ENCODE results near the gene FAAP20.

The FAAP20 gene

DNA sequence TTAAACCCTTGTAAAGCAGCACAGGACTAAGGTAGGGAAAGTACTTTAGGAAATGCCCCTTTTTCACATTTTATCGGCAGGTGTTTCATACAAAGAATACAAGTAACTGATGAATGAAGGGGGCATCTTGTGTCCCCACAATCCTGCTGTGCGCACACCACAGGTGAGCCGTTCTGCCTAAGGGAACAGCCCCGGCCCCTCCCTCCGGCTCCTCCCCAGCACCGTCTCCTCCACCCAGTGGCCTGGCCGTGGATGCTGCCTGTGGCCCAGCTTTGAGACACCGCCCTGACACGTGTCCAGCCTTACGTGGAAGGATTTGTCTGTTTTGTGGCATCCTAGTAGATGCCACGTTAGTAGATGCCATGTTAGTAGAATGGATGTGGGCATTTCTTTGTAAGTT is 12.8 kb downstream of the FAAP20 start:
- H3K9ac ChIP-seq (ENCODE audit: low read length): no peak overlapping the region
- H3K36me3 ChIP-seq (ENCODE audit: insufficient read depth, low read length): no peaks in the 10 kb centered on the region
- no peak overlapping the region for H3K4me3 ChIP-seq (ENCODE audit: low read depth, low read length, poor library complexity, severe bottlenecking)
- TF ChIP-seq, protein P1, sequence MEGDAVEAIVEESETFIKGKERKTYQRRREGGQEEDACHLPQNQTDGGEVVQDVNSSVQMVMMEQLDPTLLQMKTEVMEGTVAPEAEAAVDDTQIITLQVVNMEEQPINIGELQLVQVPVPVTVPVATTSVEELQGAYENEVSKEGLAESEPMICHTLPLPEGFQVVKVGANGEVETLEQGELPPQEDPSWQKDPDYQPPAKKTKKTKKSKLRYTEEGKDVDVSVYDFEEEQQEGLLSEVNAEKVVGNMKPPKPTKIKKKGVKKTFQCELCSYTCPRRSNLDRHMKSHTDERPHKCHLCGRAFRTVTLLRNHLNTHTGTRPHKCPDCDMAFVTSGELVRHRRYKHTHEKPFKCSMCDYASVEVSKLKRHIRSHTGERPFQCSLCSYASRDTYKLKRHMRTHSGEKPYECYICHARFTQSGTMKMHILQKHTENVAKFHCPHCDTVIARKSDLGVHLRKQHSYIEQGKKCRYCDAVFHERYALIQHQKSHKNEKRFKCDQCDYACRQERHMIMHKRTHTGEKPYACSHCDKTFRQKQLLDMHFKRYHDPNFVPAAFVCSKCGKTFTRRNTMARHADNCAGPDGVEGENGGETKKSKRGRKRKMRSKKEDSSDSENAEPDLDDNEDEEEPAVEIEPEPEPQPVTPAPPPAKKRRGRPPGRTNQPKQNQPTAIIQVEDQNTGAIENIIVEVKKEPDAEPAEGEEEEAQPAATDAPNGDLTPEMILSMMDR (IDR thresholded peaks at IDR 0.05; ENCODE audit: low read length): no peak
- no peak for TF ChIP-seq EZH2 (IDR thresholded peaks at IDR 0.05; ENCODE audit: borderline replicate concordance, low read length)
- no peaks in the 10 kb centered on the region for H4K20me1 ChIP-seq (ENCODE audit: insufficient read depth, low read length)
- H2AFZ ChIP-seq (ENCODE audit: low read length): no peak overlapping the region
- H3K9me2 ChIP-seq (ENCODE audit: low read depth, low read length): no peaks in the 10 kb centered on the region
- no peaks in the 10 kb centered on the region for H3K4me1 ChIP-seq (ENCODE audit: insufficient read depth, low read length, severe bottlenecking)
- H3K9me3 ChIP-seq (ENCODE audit: low read length): no peaks in the 10 kb centered on the region
- no peaks in the 10 kb centered on the region for H3F3A ChIP-seq (ENCODE audit: insufficient read depth, low read length)
- no peak overlapping the region for H3K27ac ChIP-seq (ENCODE audit: low read depth, low read length, poor library complexity, severe bottlenecking)
- no peaks in the 10 kb centered on the region; the same call in 1 of the 2 replicates for H3K27me3 ChIP-seq (ENCODE audit: insufficient read depth, low read length)
- no peak overlapping the region for H3K4me2 ChIP-seq (ENCODE audit: low read length)
- no peaks in the 10 kb centered on the region for H3K79me2 ChIP-seq (ENCODE audit: insufficient read depth, low read length)

GRCh38 chr1:2181271-2181670 is 13.3 kb downstream of the FAAP20 start:
- H4K20me1 ChIP-seq (ENCODE audit: insufficient read depth, low read length): no peaks in the 10 kb centered on the region
- H3K9me2 ChIP-seq (ENCODE audit: low read depth, low read length): no peaks in the 10 kb centered on the region
- no peaks in the 10 kb centered on the region; the same call in 1 of the 2 replicates for H3K27me3 ChIP-seq (ENCODE audit: insufficient read depth, low read length)
- no peaks in the 10 kb centered on the region for H3K79me2 ChIP-seq (ENCODE audit: insufficient read depth, low read length)
- H3K4me1 ChIP-seq (ENCODE audit: insufficient read depth, low read length, severe bottlenecking): no peaks in the 10 kb centered on the region
- H3K9ac ChIP-seq (ENCODE audit: low read length): no peak overlapping the region
- H3K27ac ChIP-seq (ENCODE audit: low read depth, low read length, poor library complexity, severe bottlenecking): no peak overlapping the region
- H3K4me2 ChIP-seq (ENCODE audit: low read length): no peak overlapping the region
- no peak overlapping the region for H2AFZ ChIP-seq (ENCODE audit: low read length)
- H3K9me3 ChIP-seq (ENCODE audit: low read length): no peaks in the 10 kb centered on the region
- H3F3A ChIP-seq (ENCODE audit: insufficient read depth, low read length): no peaks in the 10 kb centered on the region
- TF ChIP-seq, protein P1 (IDR thresholded peaks at IDR 0.05; ENCODE audit: low read length): no peak
- no peak for TF ChIP-seq EZH2 (IDR thresholded peaks at IDR 0.05; ENCODE audit: borderline replicate concordance, low read length)
- no peak overlapping the region for H3K4me3 ChIP-seq (ENCODE audit: low read depth, low read length, poor library complexity, severe bottlenecking)
- H3K36me3 ChIP-seq (ENCODE audit: insufficient read depth, low read length): no peaks in the 10 kb centered on the region

GRCh38 chr1:2180297-2181245 is 14.0 kb downstream of the FAAP20 start:
- Histone ChIP-seq H3K9me3 (ENCODE audit: low read length) (no peaks in the 10 kb centered on the region), H2AFZ (ENCODE audit: low read length) (no peak overlapping the region), H3K9me2 (ENCODE audit: low read depth, low read length) (no peaks in the 10 kb centered on the region), H3K27ac (ENCODE audit: low read depth, low read length, poor library complexity, severe bottlenecking) (no peak overlapping the region), H3F3A (ENCODE audit: insufficient read depth, low read length) (no peaks in the 10 kb centered on the region), H3K4me3 (ENCODE audit: low read depth, low read length, poor library complexity, severe bottlenecking) (no peak overlapping the region), H4K20me1 (ENCODE audit: insufficient read depth, low read length) (no peaks in the 10 kb centered on the region), H3K4me1 (ENCODE audit: insufficient read depth, low read length, severe bottlenecking) (no peaks in the 10 kb centered on the region), H3K27me3 (ENCODE audit: insufficient read depth, low read length) (no peaks in the 10 kb centered on the region; the same call in 1 of the 2 replicates), H3K9ac (ENCODE audit: low read length) (no peak overlapping the region), H3K4me2 (ENCODE audit: low read length) (no peak overlapping the region), H3K79me2 (ENCODE audit: insufficient read depth, low read length) (no peaks in the 10 kb centered on the region), H3K36me3 (ENCODE audit: insufficient read depth, low read length) (no peaks in the 10 kb centered on the region)
- TF ChIP-seq, protein P1 (IDR thresholded peaks at IDR 0.05; ENCODE audit: low read length): no peak
- no peak for TF ChIP-seq EZH2 (IDR thresholded peaks at IDR 0.05; ENCODE audit: borderline replicate concordance, low read length)

All from OCI-LY1 (cell line).